Sigmoid colon (tissue), 4 donors: ENCODE measurements around the gene OR7G1.

ENCODE experiments used
- EP300 ChIP-seq, 4 donors: sonication (generic); formaldehyde crosslinking; IDR thresholded peaks; one replicate each; pipeline ENCODE4 v1.6.1; 2017; ENCODE audit warnings: antibody characterized with exemption in 4 of 4
- POLR2A ChIP-seq, 2 donors: fragments of 450-650 bp; IDR thresholded peaks; one replicate each; pipeline ENCODE4 v1.6.1; 2016; ENCODE audit warnings: antibody characterized with exemption in 2 of 2, mild to moderate bottlenecking in 2 of 2, moderate library complexity in 2 of 2
- POLR2AphosphoS5 ChIP-seq, 4 donors: sonication (generic); formaldehyde crosslinking; IDR thresholded peaks; one replicate each; pipeline ENCODE4 v1.6.1; 2017; ENCODE audit warnings: antibody characterized with exemption in 4 of 4
- TF ChIP-seq, protein P1 (sequence below), 4 experiments: fragments of 450-650 bp in 3 of 4; fragments of 200-600 bp in 1 of 4; IDR thresholded peaks; one replicate each; pipeline ENCODE4 v1.5.1; 2016 to 2019; ENCODE audit warnings: antibody characterized with exemption in 4 of 4, mild to moderate bottlenecking in 3 of 4, moderate library complexity in 2 of 4

DNA sequence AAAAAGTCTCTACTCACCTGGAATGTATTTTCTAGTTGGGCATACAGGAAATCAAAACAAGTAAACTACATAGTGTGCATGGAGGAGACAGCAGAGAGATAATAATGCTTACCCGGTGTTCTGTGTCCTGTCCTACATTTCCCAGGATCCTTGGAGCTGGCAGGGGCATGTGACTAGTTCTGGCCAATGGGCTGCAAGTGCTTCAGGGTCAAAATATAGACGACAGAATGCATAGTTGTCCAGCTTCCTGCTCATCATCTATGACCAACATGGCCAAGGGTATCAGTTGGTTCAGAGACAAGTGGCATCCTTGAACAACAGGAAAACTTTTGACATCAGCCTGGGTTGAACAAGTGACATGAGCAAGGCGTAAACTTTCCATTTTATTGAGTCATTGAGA is 33.1 kb upstream of the OR7G1 start:
- TF ChIP-seq POLR2A (IDR thresholded peaks at IDR 0.05) (no peak), EP300 (IDR thresholded peaks at IDR 0.05) (no peak), POLR2AphosphoS5 (IDR thresholded peaks at IDR 0.05) (no peak)
- TF ChIP-seq, protein P1, sequence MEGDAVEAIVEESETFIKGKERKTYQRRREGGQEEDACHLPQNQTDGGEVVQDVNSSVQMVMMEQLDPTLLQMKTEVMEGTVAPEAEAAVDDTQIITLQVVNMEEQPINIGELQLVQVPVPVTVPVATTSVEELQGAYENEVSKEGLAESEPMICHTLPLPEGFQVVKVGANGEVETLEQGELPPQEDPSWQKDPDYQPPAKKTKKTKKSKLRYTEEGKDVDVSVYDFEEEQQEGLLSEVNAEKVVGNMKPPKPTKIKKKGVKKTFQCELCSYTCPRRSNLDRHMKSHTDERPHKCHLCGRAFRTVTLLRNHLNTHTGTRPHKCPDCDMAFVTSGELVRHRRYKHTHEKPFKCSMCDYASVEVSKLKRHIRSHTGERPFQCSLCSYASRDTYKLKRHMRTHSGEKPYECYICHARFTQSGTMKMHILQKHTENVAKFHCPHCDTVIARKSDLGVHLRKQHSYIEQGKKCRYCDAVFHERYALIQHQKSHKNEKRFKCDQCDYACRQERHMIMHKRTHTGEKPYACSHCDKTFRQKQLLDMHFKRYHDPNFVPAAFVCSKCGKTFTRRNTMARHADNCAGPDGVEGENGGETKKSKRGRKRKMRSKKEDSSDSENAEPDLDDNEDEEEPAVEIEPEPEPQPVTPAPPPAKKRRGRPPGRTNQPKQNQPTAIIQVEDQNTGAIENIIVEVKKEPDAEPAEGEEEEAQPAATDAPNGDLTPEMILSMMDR (IDR thresholded peaks at IDR 0.05): no peak
